G401 (cell line): Measurements from ENCODE around the gene NDUFA6. TPM values are rescaled to one million over a fixed set of nuclear protein-coding genes. Genes with fewer than 3 reads are reported as not detected.
"Not testable (repeated sequence)": the region's sequence is repeated elsewhere in the genome, so short reads cannot be mapped to it uniquely, and the experiment has no call there.

ENCODE experiments used
- DNase-seq: peaks from one replicate; pipeline ENCODE4 v3.0.0-alpha.2; 2015; ENCODE audit warnings: low spot score
- in situ Hi-C: cut with HindIII; loops from 2 replicates; pipeline ENCODE4 v1.10.0; 2016; ENCODE audit warnings: low sequenced_read_pairs, mixed read lengths
- total RNA-seq: library from RNA; depleted of rRNA; stranded (reverse); fragments of >200 nt; shearing (Covaris generic); gene quantifications from 2 replicates; pipeline ENCODE4 v1.2.3, GENCODE V29; 2014

Gene NDUFA6
- total RNA-seq, 1 experiment from 2014 or later: 99.5 TPM

DNA sequence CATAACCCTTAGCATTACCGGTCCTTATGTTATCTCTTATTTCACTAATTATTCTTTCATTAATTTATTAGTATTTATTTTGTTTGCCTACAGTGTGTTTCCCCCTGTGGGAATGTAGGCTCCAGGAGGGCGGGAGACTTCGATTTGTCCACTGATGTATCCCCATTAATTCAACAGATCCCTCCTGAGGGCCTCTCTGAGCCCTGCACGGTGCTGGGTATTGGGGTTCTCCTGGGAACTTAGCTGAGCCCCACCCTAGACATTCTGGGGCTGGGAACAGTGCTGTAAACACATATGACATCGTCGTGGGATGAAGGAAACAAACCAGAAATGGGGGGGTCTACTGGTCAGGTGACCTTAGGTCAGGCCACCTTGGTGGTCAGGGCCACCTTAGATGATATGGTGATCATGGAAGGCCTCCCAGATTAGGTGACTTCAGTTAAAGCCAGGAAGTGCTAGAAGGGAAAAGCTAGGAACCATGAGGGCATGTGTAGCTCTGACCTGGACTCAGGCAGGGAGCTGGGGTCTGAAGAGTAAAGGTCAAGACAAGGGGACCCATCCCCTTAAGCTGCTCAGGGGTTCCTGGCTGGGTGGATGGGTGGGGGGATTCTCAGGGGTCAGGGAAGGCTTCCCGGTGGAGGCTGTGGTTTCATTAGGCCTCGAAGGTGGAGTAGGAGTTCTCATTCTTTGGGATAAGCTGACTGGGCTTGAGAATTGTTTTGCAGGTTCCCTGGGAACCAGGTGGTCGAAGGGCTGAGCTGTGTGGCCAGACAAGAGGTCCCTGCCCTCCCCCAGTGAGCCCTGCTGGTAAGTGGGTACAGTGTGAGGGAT lies 15.5 kb downstream of the NDUFA6 start:
- DNase-seq: no peak
- in situ Hi-C loops: no loop called here

DNA sequence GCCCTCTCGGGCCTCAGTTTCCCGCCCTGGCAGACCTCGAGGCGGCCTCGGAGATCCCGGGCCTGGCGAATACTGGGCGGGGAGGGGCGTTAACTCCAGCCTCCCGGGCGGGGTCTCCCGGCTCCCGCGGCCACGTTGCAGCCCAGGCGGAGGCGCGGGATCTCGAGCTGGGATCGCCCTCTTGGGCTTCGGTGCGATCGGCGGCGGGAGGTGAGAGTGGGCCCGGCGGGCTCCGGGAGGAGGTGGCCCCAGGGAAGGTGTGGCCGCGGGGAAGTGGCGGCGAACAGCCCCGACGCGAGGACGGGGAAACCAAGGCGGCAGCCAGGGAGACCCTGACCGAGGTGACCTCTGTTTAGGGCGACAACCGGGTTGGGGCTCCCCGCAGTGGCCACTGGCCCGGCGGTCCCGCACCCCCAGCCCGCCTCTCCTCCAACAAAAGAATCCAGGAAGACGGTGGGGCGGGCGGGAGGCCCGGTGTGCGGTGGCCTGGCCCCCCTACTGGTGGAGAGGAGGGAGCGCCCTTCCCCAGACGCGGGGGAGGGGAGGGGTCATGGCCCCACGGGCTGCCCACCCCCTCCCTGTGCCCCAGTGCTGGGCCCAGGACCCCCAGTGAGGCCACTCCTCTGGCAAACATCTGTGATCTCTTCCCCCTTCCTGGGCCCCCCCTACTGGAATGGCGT lies 16.3 kb downstream of the NDUFA6 start, which contains the start of gene PHETA2:
Gene PHETA2 (plus strand): TSS at position 117 of the 680 bp plus-strand sequence. CDS start 3,046 bp downstream, outside the sequence.
- no peak for DNase-seq
- in situ Hi-C loops: no loop called here

DNA sequence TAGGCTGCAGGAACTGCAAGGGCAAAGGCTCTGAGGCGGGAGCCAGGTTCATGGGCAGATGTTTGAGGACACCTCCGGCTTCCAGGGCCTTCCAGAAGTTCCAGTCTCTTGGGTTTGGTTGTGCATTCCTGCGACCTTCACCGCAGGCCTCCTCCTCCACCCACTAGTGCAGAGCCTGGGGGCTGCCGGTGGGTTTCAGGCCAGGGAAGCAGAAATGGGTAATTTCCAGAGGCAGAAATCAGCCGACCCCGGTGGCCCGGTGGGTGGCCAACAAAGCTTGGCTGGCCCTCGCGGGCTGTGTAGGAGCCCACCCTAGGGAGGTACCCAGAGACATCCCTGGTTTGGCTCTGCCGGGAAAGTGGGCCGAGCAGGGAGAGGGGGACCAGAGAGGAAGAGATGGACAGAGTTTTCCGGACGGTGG lies 16.9 kb downstream of the NDUFA6 start:
- no peak for DNase-seq
- in situ Hi-C loops: no loop called here

DNA sequence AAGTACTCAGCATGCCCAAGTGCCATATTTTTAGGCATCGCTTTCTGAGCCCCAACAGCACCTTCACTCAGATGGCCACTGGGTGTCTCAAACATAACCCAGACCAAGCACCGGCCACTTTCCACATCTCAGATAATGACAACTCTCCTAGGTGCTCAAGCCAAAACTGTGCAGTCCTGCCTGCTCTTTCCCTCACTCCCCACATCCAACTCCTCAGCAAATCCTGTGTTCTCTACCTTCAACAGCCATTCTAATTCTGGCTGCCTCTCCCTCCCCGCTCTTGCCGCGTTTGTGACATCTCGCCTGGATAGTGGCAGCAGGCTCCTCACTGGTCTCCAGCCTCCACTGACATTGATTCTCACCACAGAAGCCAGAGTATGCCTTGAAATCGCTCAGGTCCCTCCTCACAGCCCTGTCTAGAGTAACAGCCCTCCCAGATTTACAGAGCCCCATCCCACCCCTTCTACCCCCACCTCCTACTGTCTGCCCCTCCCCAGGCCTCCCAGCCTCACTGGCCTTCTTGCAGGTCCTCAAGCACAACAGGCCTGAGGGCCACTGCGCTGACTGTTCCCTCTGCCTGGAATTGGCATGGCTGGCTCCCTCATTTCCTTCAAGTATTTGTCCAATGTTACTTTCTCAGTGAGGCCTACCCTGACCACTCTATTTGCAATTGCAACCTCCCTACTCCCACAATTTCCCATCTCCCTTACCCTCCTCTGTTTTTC lies 17.8 kb downstream of the NDUFA6 start:
- in situ Hi-C loops: no loop called here
- DNase-seq: no peak

DNA sequence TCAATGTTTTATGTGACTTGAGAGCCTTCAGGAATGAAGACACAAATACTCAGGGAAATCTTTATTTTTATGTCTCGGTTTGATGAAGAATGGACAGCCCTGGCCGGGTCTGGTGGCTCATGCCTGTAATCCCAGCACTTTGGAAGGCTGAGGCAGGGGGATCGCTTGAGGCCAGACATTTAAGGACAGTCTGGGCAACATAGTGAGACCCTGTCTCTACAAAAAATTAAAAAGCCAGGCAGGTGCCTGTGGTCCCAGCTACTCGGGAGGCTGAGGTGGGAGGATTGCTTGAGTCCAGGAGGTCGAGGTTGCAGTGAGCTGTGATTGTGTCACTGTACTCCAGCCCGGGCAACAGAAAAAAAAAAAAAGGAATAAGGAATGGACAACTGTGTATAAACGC lies 19.1 kb downstream of the NDUFA6 start:
- DNase-seq, in situ Hi-C loops: not testable (repeated sequence)

DNA sequence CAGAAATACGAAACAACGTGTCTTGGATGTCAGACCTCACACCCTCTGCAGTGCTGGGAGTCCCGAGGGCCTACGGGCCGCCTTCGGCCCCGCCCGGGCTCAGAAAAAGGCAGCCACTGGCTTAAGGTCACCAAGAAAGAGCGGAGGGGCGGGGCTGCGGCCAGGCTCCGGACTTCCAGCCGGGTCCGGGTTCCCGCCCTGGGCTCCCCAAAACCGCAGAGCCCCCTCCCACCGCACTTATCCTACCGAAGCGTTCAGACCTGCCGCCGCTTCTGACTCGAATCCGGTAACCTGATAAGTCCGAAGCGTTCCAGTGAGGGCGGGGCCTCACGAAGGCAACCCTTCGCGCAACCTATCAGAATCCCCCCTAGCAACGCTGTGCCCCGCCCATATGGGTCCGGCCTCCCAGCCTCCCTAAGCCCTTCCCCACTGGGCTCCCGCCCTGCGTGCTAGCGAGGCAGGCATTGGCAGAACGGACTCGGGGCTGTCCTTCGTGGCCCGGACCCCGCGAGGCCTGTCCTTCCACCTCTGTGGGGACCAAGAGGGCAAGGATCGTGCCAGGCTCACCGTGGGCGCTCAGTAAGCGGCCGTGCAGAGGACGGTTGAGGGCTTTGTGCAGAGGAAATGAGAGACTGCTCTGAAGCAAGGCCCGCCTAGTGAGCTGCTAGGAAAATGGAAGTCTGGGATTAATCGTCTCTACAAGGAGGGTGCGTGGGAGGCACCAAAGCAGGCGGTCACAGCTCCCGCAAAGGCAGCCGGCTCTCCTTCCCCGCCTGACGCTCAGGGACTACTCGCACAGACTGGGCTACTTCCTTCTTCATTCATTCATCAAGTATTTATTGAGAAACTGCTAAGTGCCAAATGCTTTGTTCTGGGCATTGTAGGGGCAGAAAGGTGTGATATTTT lies 19.8 kb downstream of the NDUFA6 start, which contains the start of gene NAGA:
Gene NAGA (minus strand): TSS at position 296 of the 906 bp plus-strand sequence. CDS start 515 bp downstream, outside the sequence.
- DNase-seq: peak; percentile 99
- in situ Hi-C loops: no loop called here

DNA sequence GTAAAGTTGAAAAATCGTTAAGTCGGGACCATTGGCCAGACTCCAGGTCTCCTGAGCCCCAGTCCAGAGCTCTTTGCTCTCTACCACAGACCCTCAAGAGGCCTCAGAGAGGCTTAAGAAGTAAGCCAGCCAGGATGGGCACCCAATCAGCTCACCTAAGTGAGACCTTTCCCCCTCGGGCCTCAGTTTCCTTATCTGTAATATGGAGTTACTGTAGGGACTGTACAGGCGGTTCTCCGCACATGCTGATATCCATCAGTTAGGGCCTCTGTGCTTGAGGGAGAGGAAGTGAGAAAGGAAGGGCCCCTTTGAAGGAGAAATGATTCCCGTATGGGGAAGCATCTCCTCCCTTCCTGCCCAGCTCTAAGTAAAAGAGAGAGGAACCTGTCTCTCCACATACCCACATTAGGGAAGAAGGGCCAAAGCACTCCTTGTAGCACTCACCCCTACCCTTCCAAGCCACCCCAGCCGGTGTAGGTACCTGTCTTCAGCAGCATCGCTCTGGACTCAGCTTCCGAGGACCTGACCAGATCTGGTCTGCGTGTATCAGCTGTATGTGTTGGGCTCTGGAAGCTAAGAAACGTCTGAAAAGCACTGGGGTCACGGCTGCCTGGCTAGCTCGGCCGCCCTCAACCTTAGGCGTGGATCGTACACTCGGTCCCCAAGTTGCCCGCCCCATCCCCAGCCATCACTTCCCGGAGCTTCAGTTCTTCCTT lies 20.6 kb downstream of the NDUFA6 start:
- no peak for DNase-seq
- in situ Hi-C loops: no loop called here

DNA sequence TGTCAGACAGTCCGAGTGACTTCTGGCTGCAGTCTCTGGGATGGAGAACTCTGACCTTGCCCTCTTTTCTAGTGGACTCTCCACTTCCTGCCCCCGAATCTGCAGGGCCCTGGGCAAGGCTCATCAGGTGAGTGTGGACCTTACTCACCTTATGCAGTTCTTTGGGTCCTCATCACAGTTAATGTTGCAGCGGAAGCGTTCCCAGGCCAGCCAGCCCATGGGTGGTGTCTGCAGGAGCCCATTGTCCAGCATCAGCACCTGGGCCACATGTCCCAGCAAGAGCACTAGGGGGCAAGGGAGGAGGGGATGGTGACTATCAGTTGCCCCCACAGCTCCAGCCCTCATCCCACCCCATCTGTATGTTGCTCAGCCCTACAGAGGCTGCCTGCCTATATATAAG lies 22.3 kb downstream of the NDUFA6 start:
- DNase-seq: no peak

DNA sequence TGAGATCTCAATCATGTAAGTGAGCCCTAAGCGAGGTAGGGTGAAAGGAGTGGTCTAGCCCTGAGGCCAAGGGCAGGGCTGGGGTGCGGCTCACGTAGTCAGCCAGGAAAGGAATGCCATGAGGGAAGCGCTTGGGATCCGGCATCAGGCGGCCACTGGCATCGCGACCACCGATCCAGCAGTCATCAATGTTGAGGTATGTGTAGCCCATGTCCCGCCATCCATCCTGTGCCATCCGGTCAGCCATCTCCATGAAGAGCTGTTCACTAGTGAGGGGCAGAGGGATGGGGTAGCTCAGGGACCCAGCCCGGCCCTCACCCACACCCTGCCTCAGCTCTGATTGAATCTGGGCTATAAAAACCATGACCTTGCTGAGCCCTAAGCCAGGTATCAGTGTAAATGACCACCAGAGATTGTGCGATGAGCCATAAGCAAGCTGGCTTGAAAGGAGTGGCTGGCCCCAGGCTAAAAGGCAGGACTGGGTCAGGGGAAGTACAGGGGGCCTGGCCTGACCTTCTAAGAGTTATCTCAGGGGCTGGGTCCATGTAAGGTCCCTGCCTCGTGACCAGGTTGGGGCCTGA lies 22.8 kb downstream of the NDUFA6 start:
- in situ Hi-C loops: no loop called here
- no peak for DNase-seq

More for the DNA sequence above, 22.3 kb downstream of the NDUFA6 start:
- in situ Hi-C loops: no loop called here

DNA sequence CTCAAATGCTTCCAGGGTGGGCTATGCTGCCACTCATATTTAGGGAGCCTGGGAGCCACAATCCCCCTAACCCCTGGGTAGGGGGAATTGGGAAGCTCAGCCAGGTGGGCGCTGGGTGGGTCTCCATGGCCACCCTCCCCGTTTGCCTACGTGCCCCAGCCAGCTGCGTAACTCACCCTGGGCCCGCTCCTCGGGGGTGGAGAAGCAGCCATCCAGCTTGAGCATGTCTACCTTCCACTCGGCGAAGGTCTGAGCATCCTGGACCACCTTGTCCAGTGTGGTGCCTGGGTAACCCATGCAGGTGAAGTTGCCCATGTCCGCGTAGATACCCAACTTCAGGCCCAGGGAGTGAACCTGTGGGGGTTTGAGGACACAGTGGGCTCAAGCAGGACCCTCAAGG lies 23.6 kb downstream of the NDUFA6 start:
- no peak for DNase-seq
- in situ Hi-C loops: no loop called here

DNA sequence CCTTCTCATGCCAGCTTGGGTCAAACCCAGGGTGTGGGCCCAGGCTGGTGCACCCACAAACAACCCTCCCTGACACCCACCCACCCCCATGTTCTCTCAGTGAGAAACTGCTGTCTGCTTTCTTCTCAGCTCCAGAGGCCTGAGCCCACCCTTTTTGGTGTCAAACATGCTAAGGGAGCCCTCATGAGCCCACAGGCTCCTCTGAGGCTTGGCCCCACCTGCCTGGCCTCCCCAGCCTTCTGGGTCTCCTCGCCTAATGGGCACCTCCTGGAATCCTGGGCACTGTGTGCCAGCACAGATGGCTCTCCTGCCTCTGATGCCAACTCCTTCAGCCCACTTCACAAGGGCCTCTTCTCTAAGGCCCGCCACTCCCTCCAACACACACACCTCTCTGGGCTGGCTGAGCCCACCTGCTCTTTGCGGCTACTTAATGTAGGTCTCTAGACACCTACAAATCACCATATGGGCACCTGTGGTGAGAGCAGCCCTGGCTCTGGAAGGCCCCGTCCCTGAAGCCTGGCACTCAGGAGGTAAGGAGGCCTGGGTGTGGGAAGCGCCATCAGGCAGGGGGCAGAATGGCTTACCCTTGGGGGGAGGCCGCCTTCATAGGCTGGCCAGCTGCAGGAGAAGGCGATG lies 24.3 kb downstream of the NDUFA6 start:
- in situ Hi-C loops: no loop called here

DNA sequence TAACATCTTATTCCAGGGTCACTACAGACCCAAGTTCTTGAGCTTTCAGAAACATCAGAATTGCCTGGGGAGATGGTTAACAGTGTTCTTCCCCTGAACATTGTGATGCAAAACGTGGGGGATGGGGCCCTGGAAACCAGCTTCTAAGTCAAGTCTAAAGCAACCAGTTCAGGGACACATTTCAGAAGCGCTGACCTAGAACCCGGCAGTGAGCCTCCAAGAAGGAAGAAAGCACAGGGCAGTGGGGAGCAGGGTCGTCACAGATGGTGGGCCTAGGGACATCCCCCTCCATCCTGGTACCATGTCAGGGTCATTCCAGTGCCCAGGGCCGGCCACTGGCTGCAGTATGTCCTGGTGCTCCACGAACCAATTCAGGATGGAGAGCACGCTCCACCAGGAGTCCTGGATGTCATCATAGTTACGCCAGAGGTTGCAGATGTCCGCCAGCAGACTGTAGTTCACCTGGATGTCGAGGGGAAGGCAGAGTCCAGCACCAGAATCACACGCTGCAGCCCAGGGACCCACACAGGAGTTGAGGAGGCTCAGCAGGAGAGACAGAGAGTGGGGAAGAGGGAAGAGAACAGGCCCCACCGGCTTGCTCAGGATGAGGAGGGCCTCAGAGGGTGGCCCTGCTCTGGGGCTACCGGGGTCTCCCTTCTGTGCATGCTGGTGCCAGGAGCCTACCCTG lies 25.0 kb downstream of the NDUFA6 start:
- in situ Hi-C loops: no loop called here

More for the DNA sequence above, 24.3 kb downstream of the NDUFA6 start:
- DNase-seq: peak; percentile 75

DNA sequence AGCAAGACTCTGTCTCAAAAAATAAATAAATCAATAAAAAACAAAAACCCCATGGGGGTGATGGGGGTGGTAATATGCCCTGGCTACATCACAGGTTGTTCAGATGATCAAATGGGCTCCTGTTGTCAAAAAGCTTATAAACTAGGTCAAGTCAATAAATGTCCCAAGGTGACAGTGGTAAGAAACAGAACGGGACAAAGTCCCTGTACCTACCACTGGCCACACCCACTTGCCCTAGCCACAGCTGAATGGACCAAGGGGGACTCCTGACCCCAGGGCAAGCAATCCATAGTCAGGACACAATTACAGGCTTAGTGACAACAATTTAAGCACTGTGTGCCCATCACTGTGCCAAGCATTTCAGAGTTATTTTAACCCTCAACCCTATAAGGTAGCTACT lies 25.9 kb downstream of the NDUFA6 start:
- in situ Hi-C loops: no loop called here
- no peak for DNase-seq

More for the DNA sequence above, 25.0 kb downstream of the NDUFA6 start:
- DNase-seq: no peak

DNA sequence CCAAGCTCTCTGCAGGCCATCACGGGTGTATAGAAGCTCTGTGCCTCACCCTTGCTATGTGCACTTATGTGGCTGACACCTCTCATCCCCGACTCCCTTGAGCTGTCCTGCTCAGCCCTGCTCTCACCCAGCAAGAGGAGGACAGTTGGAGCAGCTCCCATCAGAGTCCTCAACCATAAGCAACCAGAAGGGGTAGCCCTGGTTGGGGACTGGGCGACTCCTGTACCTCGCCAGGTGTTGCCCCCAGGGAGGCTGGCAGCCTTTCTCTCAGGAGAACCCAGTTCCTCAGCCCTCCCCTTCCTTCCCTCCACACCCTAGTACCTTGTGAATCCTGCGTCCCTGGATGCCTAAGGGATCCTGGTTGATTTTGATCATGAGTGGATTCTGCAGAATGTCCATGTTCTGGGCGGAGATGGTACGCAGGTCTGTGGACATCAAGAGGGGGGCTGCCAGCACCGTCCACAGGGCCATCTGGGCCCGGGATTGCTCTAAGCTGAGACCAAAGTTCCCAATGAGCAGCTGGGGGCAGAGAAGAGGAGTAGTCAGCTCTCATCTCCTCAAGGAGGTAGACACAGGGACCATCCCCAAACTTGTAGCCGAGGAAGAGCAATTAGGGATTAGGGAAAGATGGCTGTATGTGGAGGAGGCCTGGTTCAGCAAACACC lies 27.9 kb downstream of the NDUFA6 start:
- in situ Hi-C loops: no loop called here
- DNase-seq: no peak

DNA sequence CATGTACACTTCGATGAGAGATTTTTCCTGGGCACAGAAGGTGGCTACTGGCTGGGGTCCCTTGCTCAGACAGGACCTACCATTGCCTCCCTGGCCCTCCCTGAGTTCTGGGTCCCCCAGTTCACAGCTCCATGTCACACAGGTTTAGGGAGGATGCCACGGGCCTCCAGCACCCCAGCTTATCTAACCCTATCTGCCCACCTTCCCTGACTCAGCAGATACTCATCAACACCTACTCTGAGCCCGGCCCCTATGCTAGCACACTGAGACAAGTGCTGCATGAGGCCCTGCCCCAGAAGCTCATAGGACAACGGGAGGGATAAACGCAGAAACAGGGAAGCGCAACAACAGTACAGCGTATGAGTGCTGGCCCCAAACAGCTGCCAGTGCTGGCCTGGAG lies 29.5 kb downstream of the NDUFA6 start:
- in situ Hi-C loops: no loop called here
- no peak for DNase-seq

DNA sequence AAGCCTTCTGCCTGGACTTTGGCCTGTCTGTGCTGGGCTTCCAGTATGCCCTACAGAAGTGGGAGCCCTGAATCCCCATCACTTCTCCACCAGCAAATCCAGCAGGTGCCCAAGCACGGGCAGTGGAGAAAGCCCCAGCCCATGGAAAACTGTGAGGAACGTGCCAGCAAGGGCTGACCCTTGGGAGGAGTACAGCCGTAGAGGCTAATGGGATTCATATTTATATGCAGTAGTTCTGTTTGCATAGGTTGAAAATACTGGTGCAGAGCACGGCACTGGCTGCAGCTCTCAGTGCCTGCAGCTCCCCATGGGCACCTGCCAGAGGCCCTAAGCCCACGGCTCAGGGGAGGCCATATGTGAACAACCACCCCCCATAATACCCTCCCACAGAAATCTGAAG lies 30.1 kb downstream of the NDUFA6 start:
- in situ Hi-C loops: no loop called here
- no peak for DNase-seq
